H1 (cell line): ENCODE data around the gene GARS1. TPM values are rescaled to one million over a fixed set of nuclear protein-coding genes. Genes with fewer than 3 reads are reported as not detected.

Experiments
- CHD1 ChIP-seq: IDR thresholded peaks from 2 replicates; pipeline ENCODE4 v1.6.1; 2012; ENCODE audit warnings: low read depth, low read length, improper control_type of control experiment
- GABPA ChIP-seq: IDR thresholded peaks from 2 replicates; pipeline ENCODE4 v1.6.1; 2011; ENCODE audit warnings: mild to moderate bottlenecking, low read length, moderate library complexity, borderline replicate concordance; ENCODE audit not compliant: insufficient read depth
- YY1 ChIP-seq: IDR thresholded peaks from 2 replicates; pipeline ENCODE4 v1.6.1; 2011; ENCODE audit warnings: low read depth, mild to moderate bottlenecking, low read length
- polyA plus RNA-seq, 7 experiments: library from polyadenylated mRNA; depleted of rRNA in 3 of 7; stranded (reverse) in 5 of 7; unstranded in 2 of 7; fragments of >200 nt in 5 of 7; fragments of 200-250 nt in 2 of 7; gene quantifications; 1 replicate in 5 of 7; 2 replicates in 1 of 7; 4 replicates in 1 of 7; pipeline versions ENCODE4 v1.2.1 to v1.2.3, GENCODE V29; 2011 to 2013; ENCODE audit warnings: missing spikeins in 2 of 7, mixed read lengths in 2 of 7
- total RNA-seq: library from RNA; stranded (reverse); fragmentation: NEBNext Ultra II Directional; extraction: Animal tissue kit (Norgen Biotek cat#: 25700); gene quantifications from 2 replicates; pipeline ENCODE4 v1.2.1, GENCODE V29; 2021
- TF ChIP-seq, protein P1 (sequence below): fragments of 300-600 bp; sonication (generic); IDR thresholded peaks from 2 replicates; pipeline ENCODE4 v1.7.1; 2012; ENCODE audit warnings: low read length, moderate library complexity, mild to moderate bottlenecking, inconsistent platforms; ENCODE audit not compliant: insufficient replicate concordance

The GARS1 gene
- total and polyA plus RNA-seq, 2 of the 8 experiments (the other 6 are each of a cell fraction or from before 2014, with no cell fraction given), result 270 to 476 TPM

DNA sequence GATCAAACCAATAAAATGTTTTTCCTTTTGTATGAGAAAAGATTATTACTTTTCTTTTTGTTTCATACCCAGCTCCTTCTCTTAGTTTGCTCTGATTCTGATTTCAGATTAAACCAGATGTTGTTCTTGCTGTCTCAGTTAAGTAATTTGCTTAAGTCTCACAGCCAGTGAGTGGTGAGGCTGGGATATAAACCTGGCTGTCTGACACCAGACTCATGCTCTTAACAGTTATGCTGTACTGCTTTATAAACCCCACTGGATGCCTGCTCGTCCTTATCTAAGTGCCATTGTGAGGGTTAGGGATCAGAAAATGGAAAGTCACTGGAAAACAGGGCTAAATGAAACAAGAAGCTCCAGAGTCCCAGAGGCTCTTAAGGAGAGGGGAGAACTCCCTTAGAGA, 24.3 kb downstream of the GARS1 start (continued):
- TF ChIP-seq, protein P1, sequence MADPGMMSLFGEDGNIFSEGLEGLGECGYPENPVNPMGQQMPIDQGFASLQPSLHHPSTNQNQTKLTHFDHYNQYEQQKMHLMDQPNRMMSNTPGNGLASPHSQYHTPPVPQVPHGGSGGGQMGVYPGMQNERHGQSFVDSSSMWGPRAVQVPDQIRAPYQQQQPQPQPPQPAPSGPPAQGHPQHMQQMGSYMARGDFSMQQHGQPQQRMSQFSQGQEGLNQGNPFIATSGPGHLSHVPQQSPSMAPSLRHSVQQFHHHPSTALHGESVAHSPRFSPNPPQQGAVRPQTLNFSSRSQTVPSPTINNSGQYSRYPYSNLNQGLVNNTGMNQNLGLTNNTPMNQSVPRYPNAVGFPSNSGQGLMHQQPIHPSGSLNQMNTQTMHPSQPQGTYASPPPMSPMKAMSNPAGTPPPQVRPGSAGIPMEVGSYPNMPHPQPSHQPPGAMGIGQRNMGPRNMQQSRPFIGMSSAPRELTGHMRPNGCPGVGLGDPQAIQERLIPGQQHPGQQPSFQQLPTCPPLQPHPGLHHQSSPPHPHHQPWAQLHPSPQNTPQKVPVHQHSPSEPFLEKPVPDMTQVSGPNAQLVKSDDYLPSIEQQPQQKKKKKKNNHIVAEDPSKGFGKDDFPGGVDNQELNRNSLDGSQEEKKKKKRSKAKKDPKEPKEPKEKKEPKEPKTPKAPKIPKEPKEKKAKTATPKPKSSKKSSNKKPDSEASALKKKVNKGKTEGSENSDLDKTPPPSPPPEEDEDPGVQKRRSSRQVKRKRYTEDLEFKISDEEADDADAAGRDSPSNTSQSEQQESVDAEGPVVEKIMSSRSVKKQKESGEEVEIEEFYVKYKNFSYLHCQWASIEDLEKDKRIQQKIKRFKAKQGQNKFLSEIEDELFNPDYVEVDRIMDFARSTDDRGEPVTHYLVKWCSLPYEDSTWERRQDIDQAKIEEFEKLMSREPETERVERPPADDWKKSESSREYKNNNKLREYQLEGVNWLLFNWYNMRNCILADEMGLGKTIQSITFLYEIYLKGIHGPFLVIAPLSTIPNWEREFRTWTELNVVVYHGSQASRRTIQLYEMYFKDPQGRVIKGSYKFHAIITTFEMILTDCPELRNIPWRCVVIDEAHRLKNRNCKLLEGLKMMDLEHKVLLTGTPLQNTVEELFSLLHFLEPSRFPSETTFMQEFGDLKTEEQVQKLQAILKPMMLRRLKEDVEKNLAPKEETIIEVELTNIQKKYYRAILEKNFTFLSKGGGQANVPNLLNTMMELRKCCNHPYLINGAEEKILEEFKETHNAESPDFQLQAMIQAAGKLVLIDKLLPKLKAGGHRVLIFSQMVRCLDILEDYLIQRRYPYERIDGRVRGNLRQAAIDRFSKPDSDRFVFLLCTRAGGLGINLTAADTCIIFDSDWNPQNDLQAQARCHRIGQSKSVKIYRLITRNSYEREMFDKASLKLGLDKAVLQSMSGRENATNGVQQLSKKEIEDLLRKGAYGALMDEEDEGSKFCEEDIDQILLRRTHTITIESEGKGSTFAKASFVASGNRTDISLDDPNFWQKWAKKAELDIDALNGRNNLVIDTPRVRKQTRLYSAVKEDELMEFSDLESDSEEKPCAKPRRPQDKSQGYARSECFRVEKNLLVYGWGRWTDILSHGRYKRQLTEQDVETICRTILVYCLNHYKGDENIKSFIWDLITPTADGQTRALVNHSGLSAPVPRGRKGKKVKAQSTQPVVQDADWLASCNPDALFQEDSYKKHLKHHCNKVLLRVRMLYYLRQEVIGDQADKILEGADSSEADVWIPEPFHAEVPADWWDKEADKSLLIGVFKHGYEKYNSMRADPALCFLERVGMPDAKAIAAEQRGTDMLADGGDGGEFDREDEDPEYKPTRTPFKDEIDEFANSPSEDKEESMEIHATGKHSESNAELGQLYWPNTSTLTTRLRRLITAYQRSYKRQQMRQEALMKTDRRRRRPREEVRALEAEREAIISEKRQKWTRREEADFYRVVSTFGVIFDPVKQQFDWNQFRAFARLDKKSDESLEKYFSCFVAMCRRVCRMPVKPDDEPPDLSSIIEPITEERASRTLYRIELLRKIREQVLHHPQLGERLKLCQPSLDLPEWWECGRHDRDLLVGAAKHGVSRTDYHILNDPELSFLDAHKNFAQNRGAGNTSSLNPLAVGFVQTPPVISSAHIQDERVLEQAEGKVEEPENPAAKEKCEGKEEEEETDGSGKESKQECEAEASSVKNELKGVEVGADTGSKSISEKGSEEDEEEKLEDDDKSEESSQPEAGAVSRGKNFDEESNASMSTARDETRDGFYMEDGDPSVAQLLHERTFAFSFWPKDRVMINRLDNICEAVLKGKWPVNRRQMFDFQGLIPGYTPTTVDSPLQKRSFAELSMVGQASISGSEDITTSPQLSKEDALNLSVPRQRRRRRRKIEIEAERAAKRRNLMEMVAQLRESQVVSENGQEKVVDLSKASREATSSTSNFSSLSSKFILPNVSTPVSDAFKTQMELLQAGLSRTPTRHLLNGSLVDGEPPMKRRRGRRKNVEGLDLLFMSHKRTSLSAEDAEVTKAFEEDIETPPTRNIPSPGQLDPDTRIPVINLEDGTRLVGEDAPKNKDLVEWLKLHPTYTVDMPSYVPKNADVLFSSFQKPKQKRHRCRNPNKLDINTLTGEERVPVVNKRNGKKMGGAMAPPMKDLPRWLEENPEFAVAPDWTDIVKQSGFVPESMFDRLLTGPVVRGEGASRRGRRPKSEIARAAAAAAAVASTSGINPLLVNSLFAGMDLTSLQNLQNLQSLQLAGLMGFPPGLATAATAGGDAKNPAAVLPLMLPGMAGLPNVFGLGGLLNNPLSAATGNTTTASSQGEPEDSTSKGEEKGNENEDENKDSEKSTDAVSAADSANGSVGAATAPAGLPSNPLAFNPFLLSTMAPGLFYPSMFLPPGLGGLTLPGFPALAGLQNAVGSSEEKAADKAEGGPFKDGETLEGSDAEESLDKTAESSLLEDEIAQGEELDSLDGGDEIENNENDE, result no peak
- no peak for TF ChIP-seq YY1
- no peak for TF ChIP-seq CHD1
- no peak for TF ChIP-seq GABPA
